Calu3 (cell line): ENCODE data around the gene NNMT. TPM values are rescaled to one million over a fixed set of nuclear protein-coding genes. Genes with fewer than 3 reads are reported as not detected.

Experiments
- BruUV-seq: library from RNA; stranded (reverse); fragments of 400-500 nt; replicated peaks from 2 replicates; lab custom pipeline; 2021; lab: Mats Ljungman, UMichigan
- CTCF ChIA-PET: fragments of 300-600 bp; sonication (Branson Sonifier 250); formaldehyde crosslinking; loops from one replicate; lab custom pipeline; 2022; ENCODE audit warnings: antibody characterized with exemption; lab: Charles Lee
- DNase-seq: peaks from one replicate; pipeline ENCODE4 v3.0.0; 2022
- H3K27ac Mint-ChIP-seq: one replicate; pipeline ENCODE4 v1.8.0; 2022; ENCODE audit warnings: mixed read lengths; ENCODE audit not compliant: unreplicated experiment
- H3K27me3 Mint-ChIP-seq: one replicate; pipeline ENCODE4 v1.8.0; 2022; ENCODE audit warnings: mixed read lengths; ENCODE audit not compliant: unreplicated experiment
- H3K36me3 Mint-ChIP-seq: one replicate; pipeline ENCODE4 v1.8.0; 2022; ENCODE audit warnings: mild to moderate bottlenecking, moderate library complexity, mixed read lengths; ENCODE audit not compliant: insufficient read depth, unreplicated experiment
- H3K4me1 Mint-ChIP-seq: one replicate; pipeline ENCODE4 v1.8.0; 2022; ENCODE audit warnings: mild to moderate bottlenecking, low read depth, mixed read lengths; ENCODE audit not compliant: unreplicated experiment
- H3K4me3 Mint-ChIP-seq: one replicate; pipeline ENCODE4 v1.8.0; 2022; ENCODE audit warnings: mild to moderate bottlenecking, low read depth, moderate library complexity, mixed read lengths; ENCODE audit not compliant: unreplicated experiment
- H3K9me3 Mint-ChIP-seq: one replicate; pipeline ENCODE4 v1.8.0; 2022; ENCODE audit warnings: low read depth, mixed read lengths; ENCODE audit not compliant: unreplicated experiment
- intact Hi-C: fragments of 100-400 bp; cut with micrococcal nuclease; formaldehyde crosslinking; loops from one replicate; pipeline ENCODE4 v1.10.0; 2022; ENCODE audit not compliant: unreplicated experiment
- total RNA-seq: library from RNA; stranded (reverse); gene quantifications from 2 replicates; pipeline ENCODE4 v1.2.3, GENCODE V29; 2022
- TF ChIP-seq, protein P1 (sequence below): fragments of 200-600 bp; IDR thresholded peaks from one replicate; pipeline ENCODE4 v1.8.0; 2022; ENCODE audit warnings: antibody characterized with exemption; ENCODE audit not compliant: unreplicated experiment

Gene NNMT
- total RNA-seq, 1 experiment from 2014 or later: 116 TPM

DNA sequence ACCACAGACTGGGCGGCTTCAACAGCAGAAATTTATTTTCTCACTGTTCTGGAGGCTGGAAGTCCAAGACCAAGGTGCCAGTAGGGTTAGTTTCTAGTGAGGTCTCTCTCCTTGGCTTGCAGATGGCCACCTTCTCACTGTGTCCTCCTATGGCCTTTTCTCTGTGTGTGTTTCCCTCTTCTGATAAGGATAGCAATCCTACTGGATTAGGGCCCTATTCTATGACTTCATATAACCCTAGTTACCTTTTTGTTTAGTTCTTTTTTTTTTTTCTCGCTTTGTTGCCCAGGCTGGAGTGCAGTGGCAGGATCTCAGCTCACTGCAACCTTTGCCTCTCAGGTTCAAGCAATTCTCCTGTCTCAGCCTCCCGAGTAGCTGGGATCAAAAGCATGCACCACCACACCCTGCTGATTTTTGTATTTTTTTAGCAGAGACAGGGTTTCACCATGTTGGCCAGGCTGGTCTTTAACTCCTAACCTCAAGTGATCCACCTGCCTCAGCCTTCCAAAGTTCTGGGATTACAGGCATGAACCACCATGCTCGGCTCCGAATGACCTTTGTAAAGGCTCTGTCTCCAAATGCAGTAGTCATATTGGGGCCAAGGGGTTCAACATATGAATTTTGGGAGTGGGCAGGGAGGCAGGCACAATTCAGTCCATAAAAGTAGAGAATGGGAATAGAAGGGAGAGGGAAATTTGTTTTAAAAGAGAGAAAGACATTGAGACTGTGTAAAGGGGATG, 25.5 kb upstream of the NNMT start:
- H3K9me3 Mint-ChIP-seq: no peaks in the 10 kb centered on the region
- no peak overlapping the region for H3K4me3 Mint-ChIP-seq
- DNase-seq: no peak
- H3K27ac Mint-ChIP-seq: no peak overlapping the region
- no TSS peak for BruUV-seq
- CTCF ChIA-PET: no interaction called here
- no peaks in the 10 kb centered on the region for H3K36me3 Mint-ChIP-seq
- no peaks in the 10 kb centered on the region for H3K4me1 Mint-ChIP-seq
- TF ChIP-seq, protein P1, sequence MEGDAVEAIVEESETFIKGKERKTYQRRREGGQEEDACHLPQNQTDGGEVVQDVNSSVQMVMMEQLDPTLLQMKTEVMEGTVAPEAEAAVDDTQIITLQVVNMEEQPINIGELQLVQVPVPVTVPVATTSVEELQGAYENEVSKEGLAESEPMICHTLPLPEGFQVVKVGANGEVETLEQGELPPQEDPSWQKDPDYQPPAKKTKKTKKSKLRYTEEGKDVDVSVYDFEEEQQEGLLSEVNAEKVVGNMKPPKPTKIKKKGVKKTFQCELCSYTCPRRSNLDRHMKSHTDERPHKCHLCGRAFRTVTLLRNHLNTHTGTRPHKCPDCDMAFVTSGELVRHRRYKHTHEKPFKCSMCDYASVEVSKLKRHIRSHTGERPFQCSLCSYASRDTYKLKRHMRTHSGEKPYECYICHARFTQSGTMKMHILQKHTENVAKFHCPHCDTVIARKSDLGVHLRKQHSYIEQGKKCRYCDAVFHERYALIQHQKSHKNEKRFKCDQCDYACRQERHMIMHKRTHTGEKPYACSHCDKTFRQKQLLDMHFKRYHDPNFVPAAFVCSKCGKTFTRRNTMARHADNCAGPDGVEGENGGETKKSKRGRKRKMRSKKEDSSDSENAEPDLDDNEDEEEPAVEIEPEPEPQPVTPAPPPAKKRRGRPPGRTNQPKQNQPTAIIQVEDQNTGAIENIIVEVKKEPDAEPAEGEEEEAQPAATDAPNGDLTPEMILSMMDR: no peak
- intact Hi-C loops: no loop called here
- peaks cover 54% of the 10 kb centered on the region for H3K27me3 Mint-ChIP-seq

DNA sequence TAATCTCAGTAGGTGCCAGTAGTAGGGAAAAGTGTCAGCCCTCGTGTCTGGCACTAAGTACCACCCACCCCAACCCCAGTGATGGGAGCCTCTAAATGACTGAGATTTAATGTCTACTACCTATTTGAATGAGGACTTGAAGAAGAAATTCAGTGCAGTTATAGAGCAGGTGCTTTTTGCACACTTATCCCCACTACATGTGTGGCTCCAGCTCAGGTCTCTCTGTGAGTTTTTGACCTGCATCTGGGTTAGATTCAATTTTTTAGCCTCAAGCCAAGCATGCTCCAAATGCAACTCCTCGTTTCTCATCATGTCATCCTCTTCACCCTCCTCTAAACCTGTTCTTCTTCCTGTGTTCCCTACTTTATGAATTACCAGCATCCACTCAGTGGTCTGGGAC, 24.9 kb upstream of the NNMT start:
- TF ChIP-seq, protein P1: no peak
- intact Hi-C loops: no loop called here
- no peak for DNase-seq
- H3K4me1 Mint-ChIP-seq: no peaks in the 10 kb centered on the region
- no peak overlapping the region for H3K4me3 Mint-ChIP-seq
- peaks cover 59% of the 10 kb centered on the region for H3K27me3 Mint-ChIP-seq
- CTCF ChIA-PET: no interaction called here
- no peak overlapping the region for H3K27ac Mint-ChIP-seq
- H3K9me3 Mint-ChIP-seq: no peaks in the 10 kb centered on the region
- no TSS peak for BruUV-seq
- H3K36me3 Mint-ChIP-seq: no peaks in the 10 kb centered on the region

DNA sequence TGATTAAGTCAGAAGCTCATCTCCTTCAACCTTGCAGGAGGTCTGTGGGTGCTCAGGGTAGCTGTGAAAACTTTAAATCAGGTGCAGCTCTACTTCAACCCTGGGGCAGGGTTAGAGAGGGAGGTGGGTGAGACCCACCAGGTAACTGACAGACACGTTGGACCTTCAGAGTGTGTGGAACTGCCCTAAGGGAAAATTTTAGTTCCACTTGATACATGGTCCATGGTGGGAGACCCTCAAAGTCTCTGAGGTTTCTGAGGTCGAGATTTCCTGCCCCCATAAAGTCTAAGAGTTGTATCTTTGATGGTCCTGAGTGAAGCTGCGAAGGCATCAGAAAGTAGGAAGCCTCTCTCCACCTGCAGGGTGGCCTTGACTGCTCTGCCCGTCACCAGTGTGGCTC, 23.9 kb upstream of the NNMT start:
- intact Hi-C loops: no loop called here
- TF ChIP-seq, protein P1: no peak
- CTCF ChIA-PET: interaction anchor here (0.5 kb wide), 1 partner anchor 400 kb away, joined by 4 read pairs; no protein-coding TSS in a partner anchor
- Mint-ChIP-seq H3K36me3 (no peaks in the 10 kb centered on the region), H3K27ac (no peak overlapping the region), H3K4me3 (no peak overlapping the region), H3K4me1 (peaks cover 4% of the 10 kb centered on the region), H3K27me3 (peaks cover 59% of the 10 kb centered on the region), H3K9me3 (no peaks in the 10 kb centered on the region)
- no TSS peak for BruUV-seq
- DNase-seq: no peak

DNA sequence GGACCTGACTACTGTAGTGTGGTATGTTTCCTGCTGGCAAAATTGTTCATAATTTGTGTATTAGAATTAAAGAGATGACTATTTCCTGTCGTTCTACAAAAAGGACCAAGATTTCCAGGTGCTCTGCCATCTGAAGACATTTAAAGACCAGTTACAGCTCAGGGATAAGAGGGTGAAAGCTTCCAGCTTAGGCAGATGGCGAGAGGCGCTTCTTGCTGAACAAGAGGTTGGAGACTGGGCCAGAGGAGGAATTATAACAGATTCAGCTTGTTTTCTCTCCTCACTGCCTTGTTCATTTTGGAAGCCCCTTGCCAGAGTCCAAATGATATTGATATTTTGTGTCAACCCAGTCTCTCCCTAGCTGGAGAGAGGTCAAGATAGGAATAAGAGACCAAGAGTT, 23.1 kb upstream of the NNMT start:
- H3K36me3 Mint-ChIP-seq: no peaks in the 10 kb centered on the region
- CTCF ChIA-PET: no interaction called here
- no peak for DNase-seq
- no peak overlapping the region for H3K27ac Mint-ChIP-seq
- no peak overlapping the region for H3K4me3 Mint-ChIP-seq
- peaks cover 59% of the 10 kb centered on the region for H3K27me3 Mint-ChIP-seq
- peaks cover 12% of the 10 kb centered on the region for H3K4me1 Mint-ChIP-seq
- TF ChIP-seq, protein P1: no peak
- intact Hi-C loops: no loop called here
- no TSS peak for BruUV-seq
- H3K9me3 Mint-ChIP-seq: no peaks in the 10 kb centered on the region
